ENCODE data around the gene ACVR1B. TPM values are rescaled to one million over a fixed set of nuclear protein-coding genes. Genes with fewer than 3 reads are reported as not detected.

ACVR1B gene
- total RNA-seq, 1 donor = 10.5 TPM

DNA sequence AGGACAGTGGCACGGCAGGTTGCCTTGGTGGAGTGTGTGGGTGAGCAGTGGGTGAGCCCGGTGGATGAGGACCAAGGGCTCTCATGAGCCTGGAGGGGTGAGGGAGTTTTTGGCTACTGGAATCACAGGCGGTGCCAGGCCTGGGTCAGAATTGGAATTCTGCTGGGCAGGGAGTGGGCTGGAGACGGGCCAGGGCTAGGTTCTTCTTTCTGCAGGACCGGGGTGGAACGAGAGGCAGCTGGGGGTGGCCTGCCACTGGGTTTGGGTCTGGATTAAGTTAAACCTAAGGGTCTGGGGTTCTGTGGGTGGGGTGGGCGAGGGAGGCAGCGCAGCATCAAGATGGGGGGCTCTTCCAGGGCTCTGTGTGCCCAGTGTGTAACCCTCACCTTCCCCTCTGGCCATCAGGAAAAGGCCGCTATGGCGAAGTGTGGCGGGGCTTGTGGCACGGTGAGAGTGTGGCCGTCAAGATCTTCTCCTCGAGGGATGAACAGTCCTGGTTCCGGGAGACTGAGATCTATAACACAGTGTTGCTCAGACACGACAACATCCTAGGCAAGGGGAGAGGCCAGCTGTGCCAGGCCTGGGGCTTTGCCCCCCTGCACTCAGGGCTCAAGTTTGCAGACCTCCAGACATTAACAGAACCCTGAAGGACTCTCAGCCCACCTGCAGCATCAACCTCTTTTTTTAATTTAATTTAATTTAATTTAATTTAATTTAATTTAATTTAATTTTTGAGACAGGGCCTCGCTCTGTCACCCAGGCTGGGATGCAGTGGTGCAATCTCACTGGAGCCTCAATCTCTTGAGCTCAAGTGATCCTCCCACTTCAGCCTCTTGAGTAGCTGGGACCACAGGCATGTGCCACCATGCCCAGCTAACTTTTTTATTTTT, 37.2 kb upstream of the ACVR1B start:
- no peaks in the 10 kb centered on the region for H3K27me3 ChIP-seq (ENCODE audit: insufficient read depth, low read length)
- H4K20me1 ChIP-seq (ENCODE audit: insufficient read depth, low read length) = no peaks in the 10 kb centered on the region
- no peak overlapping the region for H2AFZ ChIP-seq (ENCODE audit: low read length)
- no peaks in the 10 kb centered on the region for H3K9me3 ChIP-seq (ENCODE audit: low read depth, low read length)
- H3K36me3 ChIP-seq (ENCODE audit: insufficient read depth, low read length) = no peaks in the 10 kb centered on the region
- DNase-seq (ENCODE audit: insufficient read length, low spot score, missing footprints) = no peak
- peaks cover 14% of the 10 kb centered on the region for H3K4me1 ChIP-seq (ENCODE audit: insufficient read depth, low read length)
- H3K4me2 ChIP-seq (ENCODE audit: insufficient read depth, low read length) = no peak overlapping the region
- no peak overlapping the region for H3K27ac ChIP-seq (ENCODE audit: low read depth, low read length)
- no peak overlapping the region for H3K4me3 ChIP-seq (ENCODE audit: insufficient read depth, low read length)
- TF ChIP-seq, protein P1, sequence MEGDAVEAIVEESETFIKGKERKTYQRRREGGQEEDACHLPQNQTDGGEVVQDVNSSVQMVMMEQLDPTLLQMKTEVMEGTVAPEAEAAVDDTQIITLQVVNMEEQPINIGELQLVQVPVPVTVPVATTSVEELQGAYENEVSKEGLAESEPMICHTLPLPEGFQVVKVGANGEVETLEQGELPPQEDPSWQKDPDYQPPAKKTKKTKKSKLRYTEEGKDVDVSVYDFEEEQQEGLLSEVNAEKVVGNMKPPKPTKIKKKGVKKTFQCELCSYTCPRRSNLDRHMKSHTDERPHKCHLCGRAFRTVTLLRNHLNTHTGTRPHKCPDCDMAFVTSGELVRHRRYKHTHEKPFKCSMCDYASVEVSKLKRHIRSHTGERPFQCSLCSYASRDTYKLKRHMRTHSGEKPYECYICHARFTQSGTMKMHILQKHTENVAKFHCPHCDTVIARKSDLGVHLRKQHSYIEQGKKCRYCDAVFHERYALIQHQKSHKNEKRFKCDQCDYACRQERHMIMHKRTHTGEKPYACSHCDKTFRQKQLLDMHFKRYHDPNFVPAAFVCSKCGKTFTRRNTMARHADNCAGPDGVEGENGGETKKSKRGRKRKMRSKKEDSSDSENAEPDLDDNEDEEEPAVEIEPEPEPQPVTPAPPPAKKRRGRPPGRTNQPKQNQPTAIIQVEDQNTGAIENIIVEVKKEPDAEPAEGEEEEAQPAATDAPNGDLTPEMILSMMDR (IDR thresholded peaks at IDR 0.05; ENCODE audit: extremely low read depth, low read depth, low read length) = no peak
- H3K79me2 ChIP-seq (ENCODE audit: insufficient read depth, low read length) = no peaks in the 10 kb centered on the region

DNA sequence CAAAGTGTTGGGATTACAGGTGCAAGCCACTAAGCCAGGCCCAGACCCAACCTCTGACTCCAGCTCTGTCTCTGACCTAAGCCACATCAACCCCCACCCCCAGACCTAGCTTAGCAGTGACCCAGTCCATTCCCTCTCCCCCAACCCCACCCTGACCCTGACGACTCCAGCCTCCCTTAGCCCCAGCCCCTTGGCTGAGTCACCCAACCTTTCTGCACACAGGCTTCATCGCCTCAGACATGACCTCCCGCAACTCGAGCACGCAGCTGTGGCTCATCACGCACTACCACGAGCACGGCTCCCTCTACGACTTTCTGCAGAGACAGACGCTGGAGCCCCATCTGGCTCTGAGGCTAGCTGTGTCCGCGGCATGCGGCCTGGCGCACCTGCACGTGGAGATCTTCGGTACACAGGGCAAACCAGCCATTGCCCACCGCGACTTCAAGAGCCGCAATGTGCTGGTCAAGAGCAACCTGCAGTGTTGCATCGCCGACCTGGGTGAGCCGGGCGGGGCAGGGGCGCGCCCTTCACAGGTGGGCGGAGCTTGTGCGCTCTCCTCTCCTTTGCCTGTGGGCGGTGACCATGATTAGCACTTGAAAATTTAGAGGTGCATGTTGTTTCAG, 36.4 kb upstream of the ACVR1B start:
- H2AFZ ChIP-seq (ENCODE audit: low read length) = no peak overlapping the region
- no peaks in the 10 kb centered on the region for H3K79me2 ChIP-seq (ENCODE audit: insufficient read depth, low read length)
- TF ChIP-seq, protein P1 (IDR thresholded peaks at IDR 0.05; ENCODE audit: extremely low read depth, low read depth, low read length) = no peak

DNA sequence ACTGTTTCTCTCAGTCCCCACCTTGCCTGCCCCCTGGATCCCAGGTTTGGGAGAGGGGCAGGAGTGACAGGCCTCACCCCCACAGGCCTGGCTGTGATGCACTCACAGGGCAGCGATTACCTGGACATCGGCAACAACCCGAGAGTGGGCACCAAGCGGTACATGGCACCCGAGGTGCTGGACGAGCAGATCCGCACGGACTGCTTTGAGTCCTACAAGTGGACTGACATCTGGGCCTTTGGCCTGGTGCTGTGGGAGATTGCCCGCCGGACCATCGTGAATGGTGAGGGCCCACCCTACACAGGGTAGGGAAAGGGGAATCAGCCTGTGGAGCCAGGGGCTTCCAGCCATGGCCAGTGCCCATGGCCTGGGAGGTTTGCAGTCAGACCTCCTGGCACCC, 35.5 kb upstream of the ACVR1B start:
- Histone ChIP-seq H3K4me1 (ENCODE audit: insufficient read depth, low read length) (peaks cover under 1% of the 10 kb centered on the region), H2AFZ (ENCODE audit: low read length) (no peak overlapping the region), H3K4me2 (ENCODE audit: insufficient read depth, low read length) (no peak overlapping the region), H4K20me1 (ENCODE audit: insufficient read depth, low read length) (no peaks in the 10 kb centered on the region), H3K27ac (ENCODE audit: low read depth, low read length) (no peak overlapping the region), H3K27me3 (ENCODE audit: insufficient read depth, low read length) (no peaks in the 10 kb centered on the region), H3K79me2 (ENCODE audit: insufficient read depth, low read length) (no peaks in the 10 kb centered on the region), H3K4me3 (ENCODE audit: insufficient read depth, low read length) (no peak overlapping the region), H3K9me3 (ENCODE audit: low read depth, low read length) (no peaks in the 10 kb centered on the region), H3K36me3 (ENCODE audit: insufficient read depth, low read length) (no peaks in the 10 kb centered on the region)
- DNase-seq (ENCODE audit: insufficient read length, low spot score, missing footprints) = no peak
- TF ChIP-seq, protein P1 (IDR thresholded peaks at IDR 0.05; ENCODE audit: extremely low read depth, low read depth, low read length) = no peak

More for the DNA sequence above, 36.4 kb upstream of the ACVR1B start:
- Histone ChIP-seq H3K4me3 (ENCODE audit: insufficient read depth, low read length) (no peak overlapping the region), H3K36me3 (ENCODE audit: insufficient read depth, low read length) (no peaks in the 10 kb centered on the region), H3K4me1 (ENCODE audit: insufficient read depth, low read length) (peaks cover 8% of the 10 kb centered on the region), H3K4me2 (ENCODE audit: insufficient read depth, low read length) (no peak overlapping the region), H3K9me3 (ENCODE audit: low read depth, low read length) (no peaks in the 10 kb centered on the region), H4K20me1 (ENCODE audit: insufficient read depth, low read length) (no peaks in the 10 kb centered on the region), H3K27ac (ENCODE audit: low read depth, low read length) (no peak overlapping the region), H3K27me3 (ENCODE audit: insufficient read depth, low read length) (no peaks in the 10 kb centered on the region)
- DNase-seq (ENCODE audit: insufficient read length, low spot score, missing footprints) = no peak

DNA sequence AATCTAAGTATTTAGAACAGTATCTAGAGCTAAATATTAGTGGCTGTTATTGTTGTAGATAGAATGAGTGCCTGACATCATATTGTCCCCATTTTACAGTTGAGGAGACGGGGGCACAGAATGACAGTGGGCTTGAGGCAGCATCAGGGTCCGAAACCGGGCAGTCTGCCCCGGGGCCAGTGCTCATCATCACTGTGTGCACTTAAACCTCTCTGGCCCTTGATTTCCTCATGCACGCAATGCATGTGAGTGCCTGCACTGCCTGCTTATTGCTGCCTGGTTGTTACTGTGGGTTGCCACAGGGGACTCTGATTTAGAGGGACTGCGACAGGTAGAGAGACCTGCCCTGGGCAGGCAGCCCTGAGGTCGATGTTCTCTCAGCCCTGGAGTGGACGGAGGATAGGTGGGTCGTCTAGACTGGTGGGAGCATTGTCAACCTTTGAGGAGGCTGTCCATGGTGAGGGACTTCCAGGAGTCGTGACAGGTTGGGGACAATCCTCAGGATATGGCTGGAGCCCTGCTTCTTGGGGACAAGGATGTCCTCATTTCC, 34.4 kb upstream of the ACVR1B start:
- TF ChIP-seq, protein P1 (IDR thresholded peaks at IDR 0.05; ENCODE audit: extremely low read depth, low read depth, low read length) = no peak
- DNase-seq (ENCODE audit: insufficient read length, low spot score, missing footprints) = no peak
- no peaks in the 10 kb centered on the region for H3K4me1 ChIP-seq (ENCODE audit: insufficient read depth, low read length)

More for the DNA sequence above, 34.4 kb upstream of the ACVR1B start:
- Histone ChIP-seq H3K27ac (ENCODE audit: low read depth, low read length) (no peak overlapping the region), H3K4me3 (ENCODE audit: insufficient read depth, low read length) (no peak overlapping the region), H3K36me3 (ENCODE audit: insufficient read depth, low read length) (no peaks in the 10 kb centered on the region), H2AFZ (ENCODE audit: low read length) (no peak overlapping the region), H3K9me3 (ENCODE audit: low read depth, low read length) (no peaks in the 10 kb centered on the region), H3K27me3 (ENCODE audit: insufficient read depth, low read length) (no peaks in the 10 kb centered on the region), H3K4me2 (ENCODE audit: insufficient read depth, low read length) (no peak overlapping the region), H4K20me1 (ENCODE audit: insufficient read depth, low read length) (no peaks in the 10 kb centered on the region), H3K79me2 (ENCODE audit: insufficient read depth, low read length) (no peaks in the 10 kb centered on the region)

All from osteoblast (primary cell).